PC-3 (cell line): Measurements from ENCODE around the gene ASMTL. TPM values are rescaled to one million over a fixed set of nuclear protein-coding genes. Genes with fewer than 3 reads are reported as not detected.

Experiments
- ATAC-seq: fragments of 200-7000 bp; cut with Tn5 transposase; 2 replicates; pipeline ENCODE4 v1.9.1; 2020; ENCODE audit warnings: mild to moderate bottlenecking, moderate library complexity
- Bru-seq: library from RNA; stranded (reverse); fragments of 400-500 nt; gene quantifications from one replicate; lab custom pipeline; 2021; lab: Mats Ljungman, UMichigan
- BruChase-seq, 2 experiments: library from RNA; stranded (reverse); fragments of 400-500 nt; gene quantifications; one replicate each; lab custom pipeline; 2021; lab: Mats Ljungman, UMichigan
- BruUV-seq: library from RNA; stranded (reverse); fragments of 400-500 nt; replicated peaks from 2 replicates; lab custom pipeline; 2021; lab: Mats Ljungman, UMichigan
- CTCF ChIA-PET: fragments of 300-600 bp; sonication (Branson Sonifier 250); formaldehyde crosslinking; loops from one replicate; lab custom pipeline; 2022; ENCODE audit warnings: antibody characterized with exemption; lab: Charles Lee
- POLR2A ChIA-PET: fragments of 300-600 bp; sonication (Branson Sonifier 250); formaldehyde crosslinking; loops from one replicate; lab custom pipeline; 2022; ENCODE audit warnings: antibody characterized with exemption; ENCODE audit not compliant: unreplicated experiment; lab: Charles Lee
- DNase-seq: peaks from one replicate; pipeline ENCODE4 v3.0.0-alpha.2; 2015
- H2AFZ ChIP-seq: fragments of 300-600 bp; sonication (generic); 2 replicates; pipeline ENCODE4 v1.6.0; 2016; ENCODE audit warnings: antibody characterized with exemption, low read length
- H3F3A ChIP-seq: fragments of 300-600 bp; sonication (generic); one replicate; pipeline ENCODE4 v1.6.0; 2017; ENCODE audit warnings: antibody characterized with exemption, low read length, control low read depth, mild to moderate bottlenecking; ENCODE audit not compliant: unreplicated experiment
- H3K27ac ChIP-seq: fragments of 300-600 bp; sonication (generic); 2 replicates; pipeline ENCODE4 v1.5.1; 2016; ENCODE audit warnings: mild to moderate bottlenecking, low read length
- H3K27me3 ChIP-seq: fragments of 300-600 bp; sonication (generic); 2 replicates; pipeline ENCODE4 v1.6.1; 2016; ENCODE audit warnings: low read length, mixed read lengths
- H3K36me3 ChIP-seq: fragments of 300-600 bp; sonication (generic); 2 replicates; pipeline ENCODE4 v1.6.1; 2016; ENCODE audit warnings: low read depth, mixed run types, low read length, mixed read lengths
- H3K4me1 ChIP-seq: fragments of 300-600 bp; sonication (generic); 2 replicates; pipeline ENCODE4 v1.5.1; 2016; ENCODE audit warnings: low read length; ENCODE audit not compliant: insufficient read depth
- H3K4me2 ChIP-seq: fragments of 300-600 bp; sonication (generic); 2 replicates; pipeline ENCODE4 v1.6.0; 2016; ENCODE audit warnings: low read length
- H3K4me3 ChIP-seq: fragments of 300-600 bp; sonication (generic); 2 replicates; pipeline ENCODE4 v1.5.1; 2016; ENCODE audit warnings: mild to moderate bottlenecking, low read length, mixed read lengths
- H3K79me2 ChIP-seq: fragments of 300-600 bp; sonication (generic); 2 replicates; pipeline ENCODE4 v1.6.1; 2017; ENCODE audit warnings: low read length, mixed read lengths
- H3K9ac ChIP-seq: fragments of 300-600 bp; sonication (generic); 2 replicates; pipeline ENCODE4 v1.6.0; 2016; ENCODE audit warnings: mild to moderate bottlenecking, low read length
- H3K9me2 ChIP-seq: fragments of 300-600 bp; sonication (generic); replicated peaks from 2 replicates; pipeline ENCODE4 v1.6.1; 2016; ENCODE audit warnings: mixed run types, low read length, mixed read lengths
- H3K9me3 ChIP-seq: fragments of 300-600 bp; sonication (generic); 2 replicates; pipeline ENCODE4 v1.6.1; 2016; ENCODE audit warnings: low read length, mixed read lengths
- H4K20me1 ChIP-seq: fragments of 300-600 bp; sonication (generic); 2 replicates; pipeline ENCODE4 v1.6.1; 2016; ENCODE audit warnings: low read length, mixed read lengths
- CTCF ChIP-seq: fragments of 300-600 bp; sonication (generic); conservative IDR thresholded peaks from 2 replicates; pipeline ENCODE4 v1.5.1; 2017; ENCODE audit warnings: antibody characterized with exemption, low read depth, mild to moderate bottlenecking, low read length
- EZH2 ChIP-seq: fragments of 300-600 bp; sonication (generic); IDR thresholded peaks from one replicate; pipeline ENCODE4 v1.6.1; 2017; ENCODE audit warnings: antibody characterized with exemption, mild to moderate bottlenecking, low read length; ENCODE audit not compliant: unreplicated experiment
- EZH2phosphoT487 ChIP-seq: fragments of 300-600 bp; sonication (generic); IDR thresholded peaks from 2 replicates; pipeline ENCODE4 v1.6.1; 2018; ENCODE audit warnings: mild to moderate bottlenecking, antibody characterized with exemption, low read length, borderline replicate concordance
- intact Hi-C: fragments of 100-400 bp; cut with micrococcal nuclease; formaldehyde crosslinking; loops from 2 replicates; pipeline ENCODE4 v1.9.0; 2023
- long read RNA-seq: library from polyadenylated mRNA; unstranded; transcript quantifications from one replicate; pipeline ENCODE4 v2.0.0, GENCODE V29; 2021; ENCODE audit not compliant: unreplicated experiment
- total RNA-seq: library from RNA; depleted of rRNA; stranded (reverse); fragments of >200 nt; gene quantifications from 2 replicates; pipeline ENCODE4 v1.2.3, GENCODE V29; 2014; rRNA removed

ASMTL gene, protein sequence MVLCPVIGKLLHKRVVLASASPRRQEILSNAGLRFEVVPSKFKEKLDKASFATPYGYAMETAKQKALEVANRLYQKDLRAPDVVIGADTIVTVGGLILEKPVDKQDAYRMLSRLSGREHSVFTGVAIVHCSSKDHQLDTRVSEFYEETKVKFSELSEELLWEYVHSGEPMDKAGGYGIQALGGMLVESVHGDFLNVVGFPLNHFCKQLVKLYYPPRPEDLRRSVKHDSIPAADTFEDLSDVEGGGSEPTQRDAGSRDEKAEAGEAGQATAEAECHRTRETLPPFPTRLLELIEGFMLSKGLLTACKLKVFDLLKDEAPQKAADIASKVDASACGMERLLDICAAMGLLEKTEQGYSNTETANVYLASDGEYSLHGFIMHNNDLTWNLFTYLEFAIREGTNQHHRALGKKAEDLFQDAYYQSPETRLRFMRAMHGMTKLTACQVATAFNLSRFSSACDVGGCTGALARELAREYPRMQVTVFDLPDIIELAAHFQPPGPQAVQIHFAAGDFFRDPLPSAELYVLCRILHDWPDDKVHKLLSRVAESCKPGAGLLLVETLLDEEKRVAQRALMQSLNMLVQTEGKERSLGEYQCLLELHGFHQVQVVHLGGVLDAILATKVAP
- total RNA-seq (6.7 and 10.1 TPM in 2 replicates), Bru-seq, nascent RNA (percentile 42 among the genes with signal in this experiment), BruChase-seq, experiment 1, labeled RNA remaining after a 6-hour chase (percentile 46 among the genes with signal in this experiment), BruChase-seq, experiment 2, labeled RNA remaining after a 2-hour chase (percentile 53 among the genes with signal in this experiment)
- long read RNA-seq, transcript ASMTL-201 (13 exons, 2,027 nt): major isoform, 27 of 44 reads
- long read RNA-seq, partial matches to known transcripts: 6 of 44 reads
- long read RNA-seq, other reads (novel, unspliced or antisense): 9 of 44 reads

- peak within 1 kb of the TSS; percentile 83 for H2AFZ ChIP-seq
- peak within 1 kb of the TSS; percentile 64 for H3K9ac ChIP-seq
- BruUV-seq: no TSS peak
- peak within 1 kb of the TSS; percentile 77 for H3K4me2 ChIP-seq
- TF ChIP-seq EZH2: no peak
- TF ChIP-seq CTCF: no peak
- TF ChIP-seq EZH2phosphoT487: no peak
- H3K9me2 ChIP-seq: no peaks in the 10 kb centered on the region
- no peaks in the 10 kb centered on the region for H3F3A ChIP-seq
- DNase-seq: peak; percentile 96
- H3K36me3 ChIP-seq: no peaks in the 10 kb centered on the region; the same call in 1 of the 2 replicates
- H3K4me3 ChIP-seq: peak within 1 kb of the TSS; percentile 85
- ChIA-PET CTCF (no interaction called here), POLR2A (no interaction called here)
- intact Hi-C loops: loop anchor here (5.0 kb wide), 1 partner anchor 1140 kb away; no protein-coding TSS in a partner anchor
- peak; percentile 88 for ATAC-seq
- no peaks in the 10 kb centered on the region for H4K20me1 ChIP-seq
- H3K79me2 ChIP-seq: peaks cover 4% of the 10 kb centered on the region; the same call in 1 of the 2 replicates
- no peaks in the 10 kb centered on the region for H3K27me3 ChIP-seq
- no peaks in the 10 kb centered on the region for H3K4me1 ChIP-seq
- H3K27ac ChIP-seq: 0 out of 2 replicates have a peak within 1 kb of the TSS, but pooled peaks have one; percentile 45
- H3K9me3 ChIP-seq: no peaks in the 10 kb centered on the region
Measured at GRCh38 chrX:1452516-1453394, at the start of gene ASMTL. Gene ASMTL (minus strand): TSS chrX:1452909. CDS start chrX:1452840, 69 bp downstream.

GRCh38 chrX:1502241-1502640 is 49.5 kb upstream of the ASMTL start:
- Histone ChIP-seq H3K79me2 (no peaks in the 10 kb centered on the region), H3K4me3 (no peak overlapping the region), H3K9ac (no peak overlapping the region), H3F3A (no peaks in the 10 kb centered on the region), H2AFZ (no peak overlapping the region), H3K27me3 (no peaks in the 10 kb centered on the region), H3K27ac (no peak overlapping the region), H4K20me1 (no peaks in the 10 kb centered on the region), H3K4me2 (no peak overlapping the region), H3K9me3 (no peaks in the 10 kb centered on the region), H3K4me1 (no peaks in the 10 kb centered on the region), H3K36me3 (no peaks in the 10 kb centered on the region), H3K9me2 (no peaks in the 10 kb centered on the region)
- ATAC-seq (no peak), DNase-seq (no peak)
- intact Hi-C loops: no loop called here
- ChIA-PET POLR2A (no interaction called here), CTCF (no interaction called here)
- TF ChIP-seq EZH2phosphoT487 (no peak), EZH2 (no peak), CTCF (no peak)
- no TSS peak for BruUV-seq
